Activated gamma-delta T cell treated with Interleukin-2 at 50 U/mL for 16 hours (primary cell): Measurements from ENCODE around the gene ETV7.

Source experiments
- DNase-seq: peaks from one replicate; pipeline ENCODE4 v3.0.0-alpha.2; 2020

ETV7 gene

DNA sequence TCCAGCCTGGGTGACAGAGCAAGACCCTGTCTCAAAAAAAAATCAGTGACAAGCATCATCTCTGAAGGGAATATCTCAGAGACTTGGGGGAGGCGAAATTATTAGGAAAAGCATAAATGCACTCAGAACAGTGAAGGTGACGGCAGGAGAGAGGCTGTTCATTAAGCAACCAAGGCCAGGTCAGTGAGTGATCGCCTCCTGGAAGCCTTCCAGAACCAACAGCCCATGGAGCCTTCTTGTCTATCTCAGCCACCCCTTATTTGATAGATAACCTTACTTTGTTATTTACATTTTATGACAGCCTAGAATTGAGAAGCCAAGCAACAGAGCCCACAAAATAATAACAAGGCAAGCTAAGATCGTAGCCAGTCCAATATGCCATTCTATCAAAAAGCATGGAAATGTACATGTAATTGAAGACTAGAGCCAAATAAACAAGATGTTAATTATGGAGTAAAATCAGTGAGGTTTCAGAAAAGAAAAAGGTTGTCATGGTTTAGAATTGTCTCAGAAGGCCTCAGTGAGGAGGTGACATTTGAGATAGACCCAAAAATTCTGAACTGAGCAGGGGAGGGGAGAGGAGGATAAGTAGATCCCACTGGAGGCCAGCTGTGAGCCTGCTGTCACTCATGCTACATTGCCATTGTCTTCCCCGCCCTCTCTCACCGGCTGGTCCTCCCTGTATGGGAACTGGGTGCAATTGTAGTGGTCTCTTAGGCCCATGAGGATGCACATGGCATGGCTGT is 68.6 kb downstream of the ETV7 start:
- DNase-seq = no peak

- no peak for DNase-seq
These were observed 69.8 kb downstream of the ETV7 start for GRCh38 chr6:36317623-36318022.
